ENCODE data around the gene USP47.

The USP47 gene

GRCh38 chr11:11949482-11949881 lies 107.7 kb downstream of the USP47 start:
- Histone ChIP-seq H3K9me3 (replicated peaks in 1 of 2; ENCODE audit: control insufficient read depth in 2 of 2, insufficient read depth in 1 of 2, low read depth in 1 of 2, low read length in 2 of 2) (no peaks in the 10 kb centered on the region), H3K23ac (ENCODE audit: low read depth, low read length, poor library complexity) (no peak overlapping the region), H3K4me1 (ENCODE audit: control insufficient read depth in 2 of 2, insufficient read depth in 1 of 2, low read depth in 1 of 2, low read length in 2 of 2) (no peaks in the 10 kb centered on the region), H2BK5ac (ENCODE audit: low read length) (no peak overlapping the region), H3K79me1 (ENCODE audit: low read depth, low read length) (no peaks in the 10 kb centered on the region), H3K4me3 (ENCODE audit: low read length in 2 of 2) (no peak overlapping the region), H3K27ac (replicated peaks; ENCODE audit: low read length) (no peak overlapping the region), H3K27me3 (ENCODE audit: control insufficient read depth in 3 of 3, insufficient read depth in 3 of 3, low read depth in 1 of 3, low read length in 3 of 3) (no peaks in the 10 kb centered on the region), H3K4ac (ENCODE audit: low read length) (no peak overlapping the region), H3K18ac (ENCODE audit: low read length) (no peak overlapping the region), H2BK15ac (ENCODE audit: low read length) (no peak overlapping the region), H2BK12ac (ENCODE audit: low read length) (no peak overlapping the region), H3K14ac (ENCODE audit: low read length) (no peak overlapping the region), H4K8ac (ENCODE audit: low read depth, low read length) (no peak overlapping the region), H2AFZ (ENCODE audit: low read length) (no peak overlapping the region), H4K91ac (ENCODE audit: low read depth, low read length, poor library complexity) (no peak overlapping the region), H2BK120ac (ENCODE audit: low read depth, low read length) (no peak overlapping the region), H3K4me2 (ENCODE audit: insufficient read depth, low read length, poor library complexity, severe bottlenecking) (no peak overlapping the region), H3K36me3 (replicated peaks in 1 of 2; ENCODE audit: control insufficient read depth in 2 of 2, insufficient read depth in 2 of 2, low read length in 2 of 2) (peaks cover 3 to 100% of the 10 kb centered on the region in 2 donors), H3K9ac (ENCODE audit: low read depth, low read length, poor library complexity) (no peak overlapping the region), H2AK5ac (ENCODE audit: low read depth, low read length) (no peak overlapping the region)
- no peak for DNase-seq (ENCODE audit: low spot score)

DNA sequence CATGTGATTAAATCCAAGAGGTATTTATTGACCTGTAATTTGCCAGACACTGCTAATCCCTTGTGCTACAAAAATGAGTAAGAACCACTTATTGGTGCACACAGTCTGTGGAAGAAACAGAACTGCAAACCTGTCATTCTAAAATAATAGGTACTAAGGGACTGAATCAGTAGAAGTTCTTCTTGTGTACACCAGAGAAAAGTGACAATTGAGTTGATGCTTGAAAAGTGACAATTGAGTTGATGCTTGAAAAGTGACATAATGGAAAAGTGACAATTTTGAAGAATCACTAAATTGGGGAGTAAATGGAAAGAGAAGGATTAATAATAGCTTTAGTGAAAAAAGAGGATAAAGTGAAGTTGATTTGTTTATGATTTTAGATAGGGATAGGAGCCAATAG lies 110.3 kb downstream of the USP47 start:
- Histone ChIP-seq H2BK15ac (ENCODE audit: low read length) (no peak overlapping the region), H3K36me3 (replicated peaks in 1 of 2; ENCODE audit: control insufficient read depth in 2 of 2, insufficient read depth in 2 of 2, low read length in 2 of 2) (peaks cover 5 to 100% of the 10 kb centered on the region in 2 donors), H3K4me3 (ENCODE audit: low read length in 2 of 2) (no peak overlapping the region)

DNA sequence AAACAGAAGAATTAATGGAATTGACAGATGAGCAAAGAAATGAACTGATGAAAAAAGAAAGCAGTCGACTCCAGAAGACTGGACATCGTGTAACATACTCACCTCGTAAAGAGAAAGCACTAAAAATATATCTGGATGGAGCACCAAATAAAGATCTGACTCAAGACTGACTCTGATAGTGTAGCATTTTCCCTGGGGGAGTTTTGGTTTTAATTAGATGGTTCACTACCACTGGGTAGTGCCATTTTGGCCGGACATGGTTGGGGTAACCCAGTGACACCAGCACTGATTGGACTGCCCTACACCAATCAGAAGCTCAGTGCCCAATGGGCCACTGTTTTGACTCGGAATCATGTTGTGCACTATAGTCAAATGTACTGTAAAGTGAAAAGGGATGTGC lies 114.2 kb downstream of the USP47 start:
- Histone ChIP-seq H3K36me3 (replicated peaks in 1 of 2; ENCODE audit: control insufficient read depth in 2 of 2, insufficient read depth in 2 of 2, low read length in 2 of 2) (peaks cover 5 to 86% of the 10 kb centered on the region in 2 donors), H2BK5ac (ENCODE audit: low read length) (no peak overlapping the region), H3K18ac (ENCODE audit: low read length) (no peak overlapping the region), H3K4me3 (ENCODE audit: low read length in 2 of 2) (no peak overlapping the region), H4K8ac (ENCODE audit: low read depth, low read length) (no peak overlapping the region), H3K9me3 (replicated peaks in 1 of 2; ENCODE audit: control insufficient read depth in 2 of 2, insufficient read depth in 1 of 2, low read depth in 1 of 2, low read length in 2 of 2) (no peaks in the 10 kb centered on the region), H2AK5ac (ENCODE audit: low read depth, low read length) (no peak overlapping the region), H2BK12ac (ENCODE audit: low read length) (no peak overlapping the region), H2AFZ (ENCODE audit: low read length) (no peak overlapping the region), H3K9ac (ENCODE audit: low read depth, low read length, poor library complexity) (no peak overlapping the region), H3K27ac (replicated peaks; ENCODE audit: low read length) (no peak overlapping the region), H2BK15ac (ENCODE audit: low read length) (no peak overlapping the region), H4K91ac (ENCODE audit: low read depth, low read length, poor library complexity) (no peak overlapping the region), H3K4me2 (ENCODE audit: insufficient read depth, low read length, poor library complexity, severe bottlenecking) (no peak overlapping the region), H3K4me1 (ENCODE audit: control insufficient read depth in 2 of 2, insufficient read depth in 1 of 2, low read depth in 1 of 2, low read length in 2 of 2) (peaks cover 3 to 6% of the 10 kb centered on the region in 2 donors), H3K14ac (ENCODE audit: low read length) (no peak overlapping the region), H3K23ac (ENCODE audit: low read depth, low read length, poor library complexity) (no peak overlapping the region), H2BK120ac (ENCODE audit: low read depth, low read length) (no peak overlapping the region), H3K4ac (ENCODE audit: low read length) (no peak overlapping the region), H3K79me1 (ENCODE audit: low read depth, low read length) (no peaks in the 10 kb centered on the region), H3K27me3 (ENCODE audit: control insufficient read depth in 3 of 3, insufficient read depth in 3 of 3, low read depth in 1 of 3, low read length in 3 of 3) (no peaks in the 10 kb centered on the region)
- WGBS, 2 donors (ENCODE audit: extremely low coverage in 2 of 2, insufficient read length in 2 of 2, insufficient replicate concordance in 1 of 2), result no CpG with 5 or more reads among the region's 5 CpGs
- DNase-seq (ENCODE audit: low spot score), result no peak

More for the DNA sequence above, 110.3 kb downstream of the USP47 start:
- no peak overlapping the region for H3K4ac ChIP-seq (ENCODE audit: low read length)
- H2AFZ ChIP-seq (ENCODE audit: low read length), result no peak overlapping the region
- H4K8ac ChIP-seq (ENCODE audit: low read depth, low read length), result no peak overlapping the region
- H3K79me1 ChIP-seq (ENCODE audit: low read depth, low read length), result no peaks in the 10 kb centered on the region
- no peaks in the 10 kb centered on the region for H3K27me3 ChIP-seq (ENCODE audit: control insufficient read depth in 3 of 3, insufficient read depth in 3 of 3, low read depth in 1 of 3, low read length in 3 of 3)
- H3K14ac ChIP-seq (ENCODE audit: low read length), result no peak overlapping the region
- no peak overlapping the region for H3K9ac ChIP-seq (ENCODE audit: low read depth, low read length, poor library complexity)
- H2BK5ac ChIP-seq (ENCODE audit: low read length), result no peak overlapping the region
- no peak overlapping the region for H4K91ac ChIP-seq (ENCODE audit: low read depth, low read length, poor library complexity)
- H3K4me1 ChIP-seq (ENCODE audit: control insufficient read depth in 2 of 2, insufficient read depth in 1 of 2, low read depth in 1 of 2, low read length in 2 of 2), result no peaks in the 10 kb centered on the region
- H2BK12ac ChIP-seq (ENCODE audit: low read length), result no peak overlapping the region
- H3K18ac ChIP-seq (ENCODE audit: low read length), result no peak overlapping the region
- H2AK5ac ChIP-seq (ENCODE audit: low read depth, low read length), result no peak overlapping the region
- no peak overlapping the region for H3K23ac ChIP-seq (ENCODE audit: low read depth, low read length, poor library complexity)
- H2BK120ac ChIP-seq (ENCODE audit: low read depth, low read length), result no peak overlapping the region
- no peak overlapping the region for H3K27ac ChIP-seq (replicated peaks; ENCODE audit: low read length)
- no peak overlapping the region for H3K4me2 ChIP-seq (ENCODE audit: insufficient read depth, low read length, poor library complexity, severe bottlenecking)
- DNase-seq (ENCODE audit: low spot score), result no peak
- no peaks in the 10 kb centered on the region for H3K9me3 ChIP-seq (replicated peaks in 1 of 2; ENCODE audit: control insufficient read depth in 2 of 2, insufficient read depth in 1 of 2, low read depth in 1 of 2, low read length in 2 of 2)

DNA sequence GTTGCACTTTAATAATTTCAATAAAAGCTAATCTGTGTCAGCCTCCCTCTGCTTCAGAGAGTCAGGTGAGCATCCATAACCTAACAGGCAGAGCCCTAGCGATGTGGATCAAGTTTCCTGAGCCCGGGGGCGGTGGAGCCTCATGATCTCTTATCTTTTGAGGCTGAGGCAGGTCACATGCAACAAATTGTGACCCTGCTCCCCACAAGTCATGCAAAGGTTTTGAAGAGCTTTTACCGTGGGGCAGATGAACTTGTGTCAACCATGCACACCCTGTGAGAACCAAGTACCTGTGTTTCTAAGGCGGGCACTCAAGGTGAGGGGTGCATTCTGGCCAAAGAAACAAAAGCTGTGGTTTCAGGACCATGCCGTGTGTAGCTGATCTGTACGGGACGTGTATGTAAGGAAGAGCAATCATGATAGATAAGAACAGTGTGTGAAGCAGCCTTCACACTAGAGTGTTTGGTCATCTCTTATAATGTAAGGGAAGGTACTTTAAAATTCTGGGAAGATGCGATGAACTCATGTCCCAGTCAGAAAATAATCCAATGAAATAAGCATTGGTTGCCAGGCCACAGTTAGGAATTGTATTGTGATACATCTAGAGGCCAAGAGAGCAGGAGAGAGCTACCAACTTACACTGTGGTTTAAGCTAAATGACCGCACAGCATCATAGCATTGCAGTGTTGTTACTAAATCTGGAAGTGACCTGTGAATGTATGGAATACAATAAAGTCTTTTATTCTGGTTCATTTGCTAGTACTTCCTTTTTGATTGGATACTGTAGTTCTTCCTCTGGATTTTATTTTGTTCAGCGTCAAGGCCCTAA lies 116.8 kb downstream of the USP47 start:
- Histone ChIP-seq H4K91ac (ENCODE audit: low read depth, low read length, poor library complexity) (no peak overlapping the region), H3K4me1 (ENCODE audit: control insufficient read depth in 2 of 2, insufficient read depth in 1 of 2, low read depth in 1 of 2, low read length in 2 of 2) (peaks cover 3 to 6% of the 10 kb centered on the region in 2 donors), H3K18ac (ENCODE audit: low read length) (no peak overlapping the region), H2BK5ac (ENCODE audit: low read length) (no peak overlapping the region), H4K8ac (ENCODE audit: low read depth, low read length) (no peak overlapping the region), H2AFZ (ENCODE audit: low read length) (no peak overlapping the region), H3K4me2 (ENCODE audit: insufficient read depth, low read length, poor library complexity, severe bottlenecking) (no peak overlapping the region), H2AK5ac (ENCODE audit: low read depth, low read length) (no peak overlapping the region), H3K27ac (replicated peaks; ENCODE audit: low read length) (no peak overlapping the region), H3K4ac (ENCODE audit: low read length) (no peak overlapping the region), H3K9me3 (replicated peaks in 1 of 2; ENCODE audit: control insufficient read depth in 2 of 2, insufficient read depth in 1 of 2, low read depth in 1 of 2, low read length in 2 of 2) (peaks cover 0 to 8% of the 10 kb centered on the region in 2 donors), H3K9ac (ENCODE audit: low read depth, low read length, poor library complexity) (no peak overlapping the region), H3K4me3 (ENCODE audit: low read length in 2 of 2) (no peak overlapping the region), H3K36me3 (replicated peaks in 1 of 2; ENCODE audit: control insufficient read depth in 2 of 2, insufficient read depth in 2 of 2, low read length in 2 of 2) (peaks cover 5 to 60% of the 10 kb centered on the region in 2 donors), H3K14ac (ENCODE audit: low read length) (no peak overlapping the region), H2BK15ac (ENCODE audit: low read length) (no peak overlapping the region), H2BK120ac (ENCODE audit: low read depth, low read length) (no peak overlapping the region), H3K27me3 (ENCODE audit: control insufficient read depth in 3 of 3, insufficient read depth in 3 of 3, low read depth in 1 of 3, low read length in 3 of 3) (no peaks in the 10 kb centered on the region), H3K79me1 (ENCODE audit: low read depth, low read length) (no peaks in the 10 kb centered on the region), H2BK12ac (ENCODE audit: low read length) (no peak overlapping the region), H3K23ac (ENCODE audit: low read depth, low read length, poor library complexity) (no peak overlapping the region)
- DNase-seq (ENCODE audit: low spot score), result no peak
- WGBS, 2 donors (ENCODE audit: extremely low coverage in 2 of 2, insufficient read length in 2 of 2, insufficient replicate concordance in 1 of 2), result no CpG with 5 or more reads among the region's 11 CpGs

Measured in neuronal stem cell (in vitro differentiated cells).